Chondrocyte (in vitro differentiated cells): ENCODE measurements around the gene IL36G. TPM values are rescaled to one million over a fixed set of nuclear protein-coding genes. Genes with fewer than 3 reads are reported as not detected.

Source experiments
- DNase-seq: peaks from one replicate; pipeline ENCODE4 v3.0.0; 2021; ENCODE audit warnings: mixed read lengths, low spot score
- H3K27ac Mint-ChIP-seq: one replicate; pipeline ENCODE4 v1.8.0; 2021; ENCODE audit warnings: mild to moderate bottlenecking, moderate library complexity, mixed read lengths; ENCODE audit not compliant: unreplicated experiment
- H3K27me3 Mint-ChIP-seq: 2 replicates; pipeline ENCODE4 v1.8.0; 2021; ENCODE audit warnings: low read depth, mixed read lengths
- H3K36me3 Mint-ChIP-seq: 2 replicates; pipeline ENCODE4 v1.8.0; 2021; ENCODE audit warnings: low read depth, mixed read lengths
- H3K4me1 Mint-ChIP-seq: 2 replicates; pipeline ENCODE4 v1.8.0; 2021; ENCODE audit warnings: low read depth, mild to moderate bottlenecking, mixed read lengths
- H3K4me3 Mint-ChIP-seq: one replicate; pipeline ENCODE4 v1.8.0; 2021; ENCODE audit warnings: mild to moderate bottlenecking, moderate library complexity, mixed read lengths; ENCODE audit not compliant: unreplicated experiment
- H3K9me3 Mint-ChIP-seq: 2 replicates; pipeline ENCODE4 v1.8.0; 2021; ENCODE audit warnings: low read depth, mixed read lengths
- total RNA-seq: library from RNA; stranded (reverse); gene quantifications from 3 replicates; pipeline ENCODE4 v1.2.1, GENCODE V29; 2021
- TF ChIP-seq, protein P1 (sequence below): fragments of 200-600 bp; sonication (generic); IDR thresholded peaks from 2 replicates; pipeline ENCODE4 v1.5.0; 2021; ENCODE audit warnings: antibody characterized with exemption, mild to moderate bottlenecking, moderate library complexity

IL36G gene
- total RNA-seq, 1 donor from 2014 or later: not detected

DNA sequence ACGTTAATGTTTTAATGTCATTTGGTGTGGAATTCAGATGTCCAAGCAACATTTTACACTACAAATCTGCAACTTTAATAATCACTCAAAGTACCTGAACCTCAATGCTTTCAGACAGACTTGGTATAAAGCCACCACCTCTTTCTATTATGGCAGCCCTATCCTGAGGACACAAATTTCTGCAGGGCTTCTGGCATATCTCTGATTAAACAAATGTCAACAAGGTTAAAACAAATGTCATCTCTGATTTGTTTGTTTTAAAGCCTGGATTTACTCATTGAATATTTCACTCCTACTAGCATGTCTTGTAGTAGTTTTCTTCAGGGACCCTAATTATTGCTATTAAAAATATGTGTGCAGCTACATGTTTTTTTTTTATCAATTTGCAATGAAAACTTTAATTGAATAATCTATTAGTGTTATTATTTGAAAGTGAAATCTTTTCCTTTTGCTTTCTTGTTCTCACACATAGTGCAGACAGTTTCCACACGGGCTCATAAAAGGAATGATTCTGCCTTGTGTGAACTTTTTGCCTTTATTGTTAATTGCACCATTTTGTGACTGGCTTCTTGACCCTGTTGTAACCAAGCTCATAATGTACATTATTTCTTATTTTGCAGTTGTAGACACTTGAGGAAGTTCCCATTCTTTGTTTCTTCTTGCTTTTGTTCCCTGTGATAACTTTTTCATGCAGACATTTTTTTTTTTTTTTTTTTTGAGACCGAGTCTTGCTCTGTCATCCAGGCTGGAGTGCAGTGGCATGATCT lies 36.8 kb upstream of the IL36G start:
- Mint-ChIP-seq H3K27me3 (peaks cover 10% of the 10 kb centered on the region), H3K4me3 (no peak overlapping the region), H3K36me3 (peaks cover 2% of the 10 kb centered on the region), H3K27ac (no peak overlapping the region), H3K4me1 (no peaks in the 10 kb centered on the region), H3K9me3 (peaks cover 8% of the 10 kb centered on the region)
- TF ChIP-seq, protein P1, sequence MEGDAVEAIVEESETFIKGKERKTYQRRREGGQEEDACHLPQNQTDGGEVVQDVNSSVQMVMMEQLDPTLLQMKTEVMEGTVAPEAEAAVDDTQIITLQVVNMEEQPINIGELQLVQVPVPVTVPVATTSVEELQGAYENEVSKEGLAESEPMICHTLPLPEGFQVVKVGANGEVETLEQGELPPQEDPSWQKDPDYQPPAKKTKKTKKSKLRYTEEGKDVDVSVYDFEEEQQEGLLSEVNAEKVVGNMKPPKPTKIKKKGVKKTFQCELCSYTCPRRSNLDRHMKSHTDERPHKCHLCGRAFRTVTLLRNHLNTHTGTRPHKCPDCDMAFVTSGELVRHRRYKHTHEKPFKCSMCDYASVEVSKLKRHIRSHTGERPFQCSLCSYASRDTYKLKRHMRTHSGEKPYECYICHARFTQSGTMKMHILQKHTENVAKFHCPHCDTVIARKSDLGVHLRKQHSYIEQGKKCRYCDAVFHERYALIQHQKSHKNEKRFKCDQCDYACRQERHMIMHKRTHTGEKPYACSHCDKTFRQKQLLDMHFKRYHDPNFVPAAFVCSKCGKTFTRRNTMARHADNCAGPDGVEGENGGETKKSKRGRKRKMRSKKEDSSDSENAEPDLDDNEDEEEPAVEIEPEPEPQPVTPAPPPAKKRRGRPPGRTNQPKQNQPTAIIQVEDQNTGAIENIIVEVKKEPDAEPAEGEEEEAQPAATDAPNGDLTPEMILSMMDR: no peak
- DNase-seq: no peak

DNA sequence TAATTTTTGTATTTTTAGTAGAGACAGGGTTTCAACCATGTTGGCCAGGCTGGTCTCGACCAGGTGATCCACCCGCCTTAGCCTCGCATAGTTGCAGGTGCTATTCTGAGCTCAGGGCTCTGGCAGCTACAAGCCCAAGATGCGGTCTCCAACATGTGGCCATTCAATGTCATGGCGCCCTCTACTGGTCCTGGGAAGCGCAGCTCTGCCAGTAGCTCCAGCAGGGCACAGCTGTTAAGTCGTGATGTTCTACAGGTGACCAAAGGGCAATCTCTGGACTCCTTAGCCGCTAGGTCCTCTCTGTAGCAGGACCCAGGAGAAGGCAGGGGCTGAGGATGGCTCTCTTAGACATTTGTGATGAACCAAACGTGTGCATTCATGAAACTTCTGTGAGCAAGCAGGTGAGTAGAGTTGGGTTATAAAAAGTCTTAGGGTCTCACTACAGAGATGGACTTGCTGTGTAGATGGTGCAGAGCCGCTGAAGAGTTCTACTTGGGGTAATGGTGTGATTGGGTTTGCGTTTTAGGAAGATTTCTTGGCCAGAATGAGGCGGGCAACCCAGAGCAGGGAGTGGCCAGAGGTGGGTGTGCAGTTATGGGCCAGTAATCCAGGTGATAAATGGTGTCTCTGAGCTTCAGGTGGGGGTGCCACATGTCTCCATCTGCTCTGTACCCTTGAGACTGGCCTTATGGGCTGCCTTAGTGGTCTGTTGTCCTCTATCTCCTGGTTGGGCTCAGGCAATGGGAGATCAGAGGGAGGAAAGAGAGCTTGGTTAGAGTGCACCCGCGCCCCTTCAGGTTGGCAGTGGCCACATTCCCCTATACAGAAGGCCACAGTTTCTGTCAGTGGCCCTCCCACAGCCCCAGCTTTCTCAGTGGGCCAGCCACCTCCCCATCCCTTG lies 35.8 kb upstream of the IL36G start:
- H3K27ac Mint-ChIP-seq: no peak overlapping the region
- TF ChIP-seq, protein P1: peak; percentile 90
- H3K9me3 Mint-ChIP-seq: peaks cover 8% of the 10 kb centered on the region

DNA sequence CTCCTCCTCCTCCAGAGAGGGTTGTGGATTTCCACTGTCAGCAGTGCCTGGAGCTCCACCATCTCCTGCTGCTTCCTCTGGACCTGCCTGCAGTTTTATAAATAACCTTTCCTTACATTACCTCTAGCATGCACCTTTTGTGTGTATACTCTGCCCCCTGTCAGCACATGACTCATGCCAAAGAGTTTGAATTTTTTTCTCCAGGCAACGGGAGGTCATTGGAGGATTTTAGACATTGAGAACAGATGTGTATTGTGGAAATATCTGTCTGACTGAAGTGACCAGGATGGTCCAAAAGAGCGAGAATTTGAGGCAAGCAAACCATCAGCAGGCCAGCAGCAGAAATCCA lies 35.2 kb upstream of the IL36G start:
- Mint-ChIP-seq H3K27me3 (peaks cover 10% of the 10 kb centered on the region), H3K27ac (no peak overlapping the region), H3K4me1 (no peaks in the 10 kb centered on the region), H3K9me3 (peaks cover 8% of the 10 kb centered on the region), H3K36me3 (peaks cover 2% of the 10 kb centered on the region), H3K4me3 (no peak overlapping the region)
- DNase-seq: no peak
- TF ChIP-seq, protein P1: no peak

More for the DNA sequence above, 35.8 kb upstream of the IL36G start:
- Mint-ChIP-seq H3K4me1 (no peaks in the 10 kb centered on the region), H3K4me3 (no peak overlapping the region), H3K27me3 (peaks cover 10% of the 10 kb centered on the region), H3K36me3 (peaks cover 2% of the 10 kb centered on the region)
- DNase-seq: no peak

DNA sequence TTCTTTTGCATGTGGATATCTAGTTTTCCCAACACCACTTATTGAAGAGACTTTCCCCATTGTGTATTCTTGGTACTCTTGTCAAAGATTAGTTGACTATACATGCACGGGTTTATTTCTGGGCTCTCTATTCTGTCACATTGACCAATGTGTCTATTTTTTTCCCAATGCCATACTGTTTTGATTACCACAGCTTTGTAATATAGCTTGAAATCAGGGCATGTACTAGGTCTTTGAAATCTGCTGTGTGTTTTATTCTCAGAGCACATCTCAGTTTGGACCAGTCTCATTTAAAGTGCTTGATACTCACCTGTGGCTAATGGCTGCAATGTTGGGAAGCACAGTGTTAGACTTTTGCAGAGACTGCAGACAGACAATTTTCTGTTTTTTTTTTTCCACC lies 32.8 kb upstream of the IL36G start:
- Mint-ChIP-seq H3K4me3 (no peak overlapping the region), H3K9me3 (peaks cover 8% of the 10 kb centered on the region), H3K27ac (no peak overlapping the region), H3K4me1 (no peaks in the 10 kb centered on the region), H3K36me3 (peaks cover 2% of the 10 kb centered on the region), H3K27me3 (peaks cover 21% of the 10 kb centered on the region)
- TF ChIP-seq, protein P1: no peak
- DNase-seq: no peak

DNA sequence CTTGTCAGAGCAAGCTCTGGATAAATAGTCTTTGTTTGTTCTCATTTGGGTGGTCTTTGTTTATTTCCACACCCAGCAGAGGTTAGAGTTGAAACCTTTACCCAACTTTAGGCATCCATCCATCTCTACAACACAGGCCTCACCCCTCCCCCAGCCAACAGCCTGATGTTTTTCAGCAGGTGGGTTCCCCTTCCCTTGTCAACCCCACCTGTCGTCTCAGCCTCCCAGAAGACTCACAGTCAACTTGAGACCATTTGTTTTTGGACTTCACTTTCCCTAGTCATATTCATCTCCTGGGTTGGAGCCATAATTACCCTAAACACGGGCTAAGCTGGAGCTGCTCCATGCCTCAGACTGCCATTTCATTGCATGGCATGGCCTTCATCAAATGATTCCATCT lies 31.7 kb upstream of the IL36G start:
- H3K4me3 Mint-ChIP-seq: no peak overlapping the region

More for the DNA sequence above, 31.7 kb upstream of the IL36G start:
- H3K27me3 Mint-ChIP-seq: peaks cover 28% of the 10 kb centered on the region
- H3K36me3 Mint-ChIP-seq: peaks cover 2% of the 10 kb centered on the region
- TF ChIP-seq, protein P1: no peak
- H3K4me1 Mint-ChIP-seq: no peaks in the 10 kb centered on the region
- no peak overlapping the region for H3K27ac Mint-ChIP-seq
- DNase-seq: no peak
- H3K9me3 Mint-ChIP-seq: peaks cover 8% of the 10 kb centered on the region
